Epithelial cell of prostate (primary cell): ENCODE measurements around the gene EIF4B.
"Not testable (repeated sequence)": the region's sequence is repeated elsewhere in the genome, so short reads cannot be mapped to it uniquely, and the experiment has no call there.

ENCODE experiments used
- DNase-seq: peaks from one replicate; pipeline ENCODE4 v3.0.0-alpha.2; 2011; ENCODE audit warnings: low read depth, low spot score
- H3K27ac ChIP-seq: fragments of 450-650 bp; 2 replicates; pipeline ENCODE4 v1.5.1; 2017; ENCODE audit warnings: mild to moderate bottlenecking

Gene EIF4B, protein sequence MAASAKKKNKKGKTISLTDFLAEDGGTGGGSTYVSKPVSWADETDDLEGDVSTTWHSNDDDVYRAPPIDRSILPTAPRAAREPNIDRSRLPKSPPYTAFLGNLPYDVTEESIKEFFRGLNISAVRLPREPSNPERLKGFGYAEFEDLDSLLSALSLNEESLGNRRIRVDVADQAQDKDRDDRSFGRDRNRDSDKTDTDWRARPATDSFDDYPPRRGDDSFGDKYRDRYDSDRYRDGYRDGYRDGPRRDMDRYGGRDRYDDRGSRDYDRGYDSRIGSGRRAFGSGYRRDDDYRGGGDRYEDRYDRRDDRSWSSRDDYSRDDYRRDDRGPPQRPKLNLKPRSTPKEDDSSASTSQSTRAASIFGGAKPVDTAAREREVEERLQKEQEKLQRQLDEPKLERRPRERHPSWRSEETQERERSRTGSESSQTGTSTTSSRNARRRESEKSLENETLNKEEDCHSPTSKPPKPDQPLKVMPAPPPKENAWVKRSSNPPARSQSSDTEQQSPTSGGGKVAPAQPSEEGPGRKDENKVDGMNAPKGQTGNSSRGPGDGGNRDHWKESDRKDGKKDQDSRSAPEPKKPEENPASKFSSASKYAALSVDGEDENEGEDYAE

DNA sequence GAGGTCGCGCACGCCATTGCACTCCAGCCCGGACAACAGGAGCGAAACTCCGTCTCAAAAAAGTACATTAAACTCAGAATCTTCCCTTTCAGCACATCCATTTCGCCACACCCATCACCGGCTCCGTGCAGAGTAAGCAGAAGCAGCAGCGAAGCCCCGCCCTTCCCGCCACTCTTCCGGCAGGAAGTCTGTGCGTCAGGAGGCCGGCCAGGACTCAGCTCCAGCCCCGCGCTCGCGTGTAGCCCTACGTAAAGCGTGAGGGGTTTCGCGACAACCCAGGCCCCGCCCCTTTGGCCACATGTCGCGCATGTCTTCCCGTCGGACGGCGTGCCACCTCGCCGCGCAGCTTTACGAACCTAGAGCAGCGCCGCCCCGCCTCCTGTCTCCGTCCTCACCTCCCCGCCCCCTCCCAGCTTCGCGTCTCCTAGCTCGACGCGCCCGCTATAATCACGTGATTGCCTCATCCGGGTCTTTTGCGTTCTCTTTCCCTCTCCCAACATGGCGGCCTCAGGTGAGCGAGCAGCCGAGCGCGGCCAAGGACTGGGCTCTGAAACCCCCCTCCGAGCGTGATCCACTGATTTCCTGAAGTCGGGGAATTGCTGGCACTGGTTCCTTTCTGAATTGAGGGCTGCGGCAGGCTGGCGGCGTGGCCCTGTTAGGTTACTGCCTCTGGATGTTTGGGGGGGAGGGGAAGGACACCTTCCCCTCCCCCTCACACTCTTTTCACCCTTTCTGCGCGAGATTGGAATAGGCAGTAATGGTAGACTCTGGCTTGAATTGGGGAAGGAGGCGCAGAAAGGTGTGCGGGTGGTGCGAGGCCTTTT is at the start of gene EIF4B:
Gene EIF4B (plus strand): TSS at position 471 of the 824 bp plus-strand sequence. CDS start 28 bp downstream, at position 499.
- DNase-seq = peak; percentile 99
- H3K27ac ChIP-seq = peak within 1 kb of the TSS; percentile 96

DNA sequence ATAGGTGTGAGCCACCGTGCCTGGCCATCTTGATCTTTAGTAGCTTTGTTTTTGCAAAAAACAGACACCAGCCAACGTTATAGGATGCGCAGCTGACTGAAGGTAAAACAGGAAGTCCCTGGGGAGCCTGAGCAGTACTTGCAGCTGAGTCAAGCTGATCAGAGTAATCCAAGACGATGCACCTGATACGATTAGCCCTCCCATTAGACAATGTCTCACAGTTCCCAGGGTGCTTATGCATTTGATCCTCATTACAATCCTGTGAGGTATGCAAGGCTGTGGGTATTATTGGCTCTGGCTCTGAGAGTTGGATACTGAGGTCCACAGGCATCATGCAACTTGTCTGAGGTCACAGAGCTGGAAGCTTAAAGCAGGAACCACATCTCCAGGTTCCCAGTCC is 49.3 kb upstream of the EIF4B start:
- H3K27ac ChIP-seq = no peak overlapping the region
- DNase-seq = no peak

DNA sequence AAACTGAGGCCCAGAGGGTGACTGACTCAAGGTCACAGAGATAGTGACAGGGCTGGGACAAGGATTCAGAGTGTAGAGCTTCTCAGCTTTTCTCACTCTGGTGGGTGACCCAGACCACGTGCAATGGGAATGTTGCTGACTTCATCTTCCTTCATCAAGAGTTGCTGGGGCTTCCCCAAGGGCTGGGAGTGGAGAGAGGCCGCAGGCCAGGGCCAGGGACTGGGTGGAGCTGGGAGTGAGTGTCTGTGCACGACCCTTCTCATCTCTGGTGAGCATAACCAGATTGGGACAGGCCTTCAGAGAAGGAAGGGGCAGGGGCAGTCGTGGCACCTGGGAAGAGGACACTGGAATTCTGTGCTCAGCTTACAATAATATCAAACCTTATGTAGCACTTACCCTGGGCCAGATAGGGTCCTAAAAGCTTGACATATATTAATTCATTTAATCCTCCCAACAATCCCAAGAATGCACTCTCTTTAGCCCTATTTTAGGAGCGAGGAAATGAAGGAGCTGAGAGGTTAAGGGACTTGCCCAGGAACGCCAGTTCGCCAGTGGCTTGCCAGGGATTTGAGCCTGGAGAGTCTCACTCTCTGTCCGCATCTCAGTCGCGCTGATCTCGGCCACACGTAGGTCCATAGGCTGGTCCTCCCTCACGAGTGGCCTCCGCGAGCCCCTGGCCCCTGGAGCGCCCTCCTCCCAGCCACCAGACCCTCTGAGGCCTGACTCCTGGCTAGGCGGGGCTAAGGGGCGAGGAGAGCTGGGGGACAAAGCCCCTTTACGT is 41.5 kb upstream of the EIF4B start:
- H3K27ac ChIP-seq = no peak overlapping the region
- DNase-seq = no peak

DNA sequence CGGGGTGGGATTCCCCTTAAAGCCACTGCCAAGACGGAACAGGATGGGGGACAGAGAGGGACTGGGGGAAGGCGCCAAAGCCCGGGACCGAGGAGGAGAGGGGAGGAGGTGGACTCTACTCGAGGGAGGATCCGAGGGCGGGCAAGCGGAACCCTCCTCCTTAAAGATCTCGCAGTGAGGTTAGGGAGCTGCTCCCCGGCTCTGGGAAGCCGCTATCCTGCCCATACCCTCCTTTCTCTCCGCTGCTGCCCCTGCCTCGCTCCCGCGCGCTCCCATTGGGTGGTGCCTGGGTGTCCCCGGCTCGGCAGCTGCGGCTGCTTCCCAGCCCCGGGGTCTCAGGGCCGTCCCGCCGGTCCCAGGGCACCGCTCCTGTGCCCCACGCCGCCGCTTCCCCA is 40.9 kb upstream of the EIF4B start:
- DNase-seq = no peak
- H3K27ac ChIP-seq = no peak overlapping the region

DNA sequence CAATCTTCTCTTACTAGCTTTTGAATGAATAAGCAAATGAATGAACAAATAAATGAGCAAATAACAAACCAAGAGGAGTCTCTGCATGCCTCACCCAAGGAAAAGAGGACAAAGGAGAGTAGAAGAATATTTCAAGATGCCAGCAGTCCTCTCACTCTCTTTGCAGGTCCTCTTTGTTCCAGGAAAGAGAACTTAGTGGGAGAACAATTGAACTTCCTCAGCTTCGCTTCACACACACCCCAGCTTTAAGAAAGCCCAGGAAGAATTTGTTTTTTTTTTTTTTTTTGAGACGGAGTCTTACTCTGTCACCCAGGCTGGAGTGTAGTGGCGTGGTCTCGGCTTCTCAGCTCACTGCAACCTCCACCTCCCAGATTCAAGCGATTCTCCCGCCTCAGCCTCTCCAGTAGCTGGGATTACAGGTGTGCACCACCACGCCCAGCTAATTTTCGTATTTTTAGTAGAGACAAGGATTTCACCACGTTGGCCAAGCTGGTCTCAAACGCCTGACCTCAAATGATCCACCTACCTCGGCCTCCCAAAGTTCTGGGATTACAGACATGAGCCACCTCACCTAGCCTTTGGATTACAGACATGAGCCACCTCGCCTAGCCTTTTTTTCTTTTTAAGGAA is 37.0 kb upstream of the EIF4B start:
- no peak overlapping the region for H3K27ac ChIP-seq
- no peak for DNase-seq

DNA sequence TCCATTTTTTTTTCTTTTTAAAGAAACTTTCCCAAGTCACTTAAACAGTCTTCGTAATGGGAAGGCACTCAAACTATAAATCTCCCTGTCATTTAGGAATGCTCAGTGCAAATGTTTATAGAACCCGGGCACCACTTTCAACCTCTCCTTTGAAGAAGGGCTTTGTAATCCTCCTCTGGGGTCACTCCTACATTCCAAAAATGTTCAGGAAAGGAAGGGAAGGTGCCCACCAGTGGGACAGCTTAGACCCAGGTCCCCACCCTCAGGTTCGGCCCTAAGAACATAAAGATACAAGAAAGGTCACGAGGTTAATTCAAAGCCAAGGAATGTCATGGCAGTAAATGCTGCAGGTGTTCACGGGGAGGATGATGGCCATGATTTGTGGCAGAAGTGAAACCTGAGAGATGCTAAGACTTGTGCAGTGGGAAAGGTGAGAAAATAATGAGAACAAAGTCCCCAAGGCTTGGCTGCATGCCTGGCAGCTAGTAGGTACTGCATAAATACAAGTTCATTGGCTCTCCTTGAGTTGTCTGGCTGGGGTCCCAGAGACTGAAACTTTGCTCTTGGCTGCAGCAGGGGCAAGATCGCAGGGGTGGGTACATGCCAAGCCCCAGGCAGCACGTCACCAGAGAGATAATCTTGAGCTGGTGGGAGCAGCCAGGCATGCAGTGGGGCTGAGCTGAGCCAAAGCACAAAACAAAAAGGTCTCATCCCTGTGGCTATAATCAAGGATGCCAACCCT is 36.3 kb upstream of the EIF4B start:
- no peak overlapping the region for H3K27ac ChIP-seq

DNA sequence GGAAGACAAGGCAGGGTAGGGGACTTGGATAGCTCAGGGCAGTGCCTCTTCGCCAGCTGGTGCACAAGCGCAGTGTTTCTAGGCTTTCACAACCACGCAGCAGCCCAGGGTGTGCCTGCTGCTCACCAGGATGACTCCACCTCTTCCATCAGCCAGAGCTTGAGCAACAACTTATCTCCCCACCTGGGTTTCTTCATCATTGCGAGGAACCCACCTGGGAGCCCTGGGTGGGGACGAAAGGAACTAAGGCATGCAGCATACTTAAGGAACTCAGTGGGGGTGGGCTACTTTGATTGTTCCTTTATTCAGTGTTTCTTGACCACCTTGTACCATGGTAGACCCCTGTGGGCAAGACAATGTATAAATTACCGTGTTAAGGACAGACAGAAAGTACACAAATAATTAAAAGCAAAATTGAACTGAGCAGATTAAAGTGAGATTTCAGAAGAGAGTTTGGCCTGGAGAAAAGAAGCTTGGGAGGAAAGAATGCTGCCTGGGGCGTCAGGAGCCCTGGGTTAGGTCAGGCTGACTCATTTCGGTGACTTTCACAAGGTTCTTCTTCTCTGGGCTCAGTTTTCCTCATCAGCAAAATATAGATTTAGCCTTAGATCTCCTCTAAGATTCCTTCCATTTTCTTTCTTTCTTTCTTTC is 34.5 kb upstream of the EIF4B start:
- peak overlapping the region; percentile 97 for H3K27ac ChIP-seq
- peak; percentile 71 for DNase-seq

More for the DNA sequence above, 36.3 kb upstream of the EIF4B start:
- no peak for DNase-seq

DNA sequence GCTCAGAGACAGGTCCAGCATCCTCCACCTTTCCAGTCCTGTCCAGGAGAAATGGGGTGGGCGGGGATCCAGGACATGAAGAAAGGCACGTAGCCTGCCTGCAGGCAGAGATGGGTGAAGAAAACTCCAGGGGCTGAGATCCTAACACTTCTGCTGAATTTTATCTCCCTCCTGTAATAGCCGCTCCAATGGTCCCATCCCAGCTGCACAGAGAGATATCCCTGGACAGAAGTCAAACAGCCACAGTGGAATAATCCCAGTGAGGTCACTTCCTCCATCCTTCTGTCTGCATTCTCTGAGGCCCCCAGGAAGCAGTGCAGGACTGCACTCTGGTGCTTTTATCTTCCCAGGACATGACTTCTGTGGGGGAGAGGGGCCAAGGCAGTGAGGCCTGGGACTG is 31.1 kb upstream of the EIF4B start:
- DNase-seq = no peak
- H3K27ac ChIP-seq = no peak overlapping the region

DNA sequence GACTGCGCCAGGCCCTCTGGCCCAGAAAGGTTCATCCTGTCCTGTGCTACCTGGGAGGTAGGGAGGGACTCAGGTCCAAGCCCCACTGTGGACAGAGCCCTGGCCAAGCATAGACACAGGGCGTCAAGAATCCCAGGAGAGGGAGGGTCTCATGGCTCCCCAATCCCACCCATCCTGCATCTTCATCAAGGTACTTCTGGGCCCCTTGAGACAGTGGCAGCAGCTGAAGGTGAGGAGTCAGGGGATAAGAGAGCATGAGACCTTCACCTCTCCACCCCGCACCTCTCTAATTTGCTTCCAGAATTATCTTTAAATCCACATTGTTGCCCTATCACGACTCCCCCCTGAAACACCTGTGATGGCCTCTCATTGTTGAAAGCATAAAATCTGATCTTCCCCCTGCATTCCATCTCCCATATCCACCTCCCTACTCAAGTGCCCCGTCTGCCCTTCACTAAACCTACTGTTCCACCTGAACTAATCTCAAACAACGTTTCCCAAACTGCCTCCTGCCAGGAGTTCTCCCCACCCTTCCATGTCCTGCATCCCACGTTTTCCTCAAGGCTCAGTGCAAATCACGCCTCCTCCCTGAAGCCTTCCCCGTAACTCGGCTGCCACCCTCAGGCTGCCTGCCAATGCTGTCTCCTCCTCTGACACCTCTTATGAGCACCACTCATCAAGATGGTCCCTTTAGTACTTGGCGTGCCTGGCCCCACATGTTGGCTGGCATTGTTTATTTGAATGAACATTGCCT is 30.3 kb upstream of the EIF4B start:
- H3K27ac ChIP-seq = no peak overlapping the region
- DNase-seq = no peak

DNA sequence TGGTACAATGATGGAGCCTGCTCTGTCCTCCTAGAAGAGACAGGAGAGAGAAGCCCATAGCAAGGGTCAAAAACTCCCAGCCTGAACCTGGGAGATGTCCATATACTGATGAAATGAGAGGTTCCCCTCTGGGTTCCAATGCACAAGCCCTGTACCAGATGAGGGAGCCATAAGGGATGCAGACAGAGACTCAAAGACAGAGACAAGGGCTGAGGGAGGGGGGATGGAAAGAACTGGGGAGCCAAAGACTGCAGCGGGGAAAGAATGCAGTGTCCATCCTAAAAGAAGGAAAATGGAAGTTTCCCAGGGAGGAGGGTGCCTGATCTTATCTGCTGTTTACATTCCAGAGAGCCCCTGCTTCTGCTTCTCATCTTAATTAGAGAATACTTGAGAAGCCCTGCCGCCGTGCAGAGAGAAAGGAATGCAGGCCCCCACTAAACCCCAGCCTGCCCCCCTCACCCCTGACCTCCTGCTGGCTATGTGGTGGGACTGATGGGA is 29.6 kb upstream of the EIF4B start:
- H3K27ac ChIP-seq = no peak overlapping the region
- DNase-seq = no peak

DNA sequence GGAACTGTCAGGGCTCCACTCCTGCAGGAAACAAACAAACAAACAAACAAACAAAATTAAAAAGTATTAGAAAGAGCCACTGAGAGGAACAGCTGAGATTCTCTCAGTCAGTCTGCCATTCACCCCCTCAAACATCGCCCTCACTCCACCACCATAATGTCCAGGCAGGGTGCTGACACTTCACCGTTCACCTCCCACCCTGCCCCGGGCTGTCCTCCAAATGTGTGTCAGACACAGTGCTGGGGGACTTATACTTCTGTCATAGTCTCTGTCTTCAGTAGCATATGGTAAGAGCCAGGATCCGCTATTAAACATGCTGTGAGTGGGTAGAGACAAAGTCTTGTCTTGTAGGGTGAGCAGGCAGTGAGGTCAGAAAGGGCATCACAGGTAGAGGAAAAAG is 29.1 kb upstream of the EIF4B start:
- DNase-seq = no peak
- H3K27ac ChIP-seq = no peak overlapping the region

DNA sequence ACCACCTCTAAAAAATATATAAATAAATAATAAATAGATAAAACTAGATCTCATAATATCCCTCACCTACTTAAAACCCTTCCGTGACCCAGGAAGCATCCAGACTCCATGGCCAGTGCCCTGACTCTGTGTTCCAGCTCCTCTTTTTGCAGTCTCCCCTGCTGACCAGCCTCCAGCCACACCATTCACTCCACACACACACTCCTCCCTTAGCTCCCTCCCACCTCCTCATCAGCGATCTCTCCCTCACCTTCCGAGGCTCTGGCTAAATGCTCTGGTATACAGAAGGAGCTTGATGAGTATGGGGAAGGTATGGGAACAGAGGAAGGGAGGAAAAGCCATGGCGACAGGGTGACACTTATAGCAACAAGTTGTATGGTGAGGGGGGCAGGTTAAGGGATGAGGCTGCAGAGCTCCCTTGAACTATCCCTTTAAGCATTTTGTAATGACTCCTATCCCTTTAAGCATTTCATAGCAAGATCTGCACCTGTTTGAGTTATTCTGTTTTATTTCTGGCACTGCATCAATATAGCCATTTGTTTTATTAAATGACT is 26.1 kb upstream of the EIF4B start:
- H3K27ac ChIP-seq = no peak overlapping the region
- no peak for DNase-seq

DNA sequence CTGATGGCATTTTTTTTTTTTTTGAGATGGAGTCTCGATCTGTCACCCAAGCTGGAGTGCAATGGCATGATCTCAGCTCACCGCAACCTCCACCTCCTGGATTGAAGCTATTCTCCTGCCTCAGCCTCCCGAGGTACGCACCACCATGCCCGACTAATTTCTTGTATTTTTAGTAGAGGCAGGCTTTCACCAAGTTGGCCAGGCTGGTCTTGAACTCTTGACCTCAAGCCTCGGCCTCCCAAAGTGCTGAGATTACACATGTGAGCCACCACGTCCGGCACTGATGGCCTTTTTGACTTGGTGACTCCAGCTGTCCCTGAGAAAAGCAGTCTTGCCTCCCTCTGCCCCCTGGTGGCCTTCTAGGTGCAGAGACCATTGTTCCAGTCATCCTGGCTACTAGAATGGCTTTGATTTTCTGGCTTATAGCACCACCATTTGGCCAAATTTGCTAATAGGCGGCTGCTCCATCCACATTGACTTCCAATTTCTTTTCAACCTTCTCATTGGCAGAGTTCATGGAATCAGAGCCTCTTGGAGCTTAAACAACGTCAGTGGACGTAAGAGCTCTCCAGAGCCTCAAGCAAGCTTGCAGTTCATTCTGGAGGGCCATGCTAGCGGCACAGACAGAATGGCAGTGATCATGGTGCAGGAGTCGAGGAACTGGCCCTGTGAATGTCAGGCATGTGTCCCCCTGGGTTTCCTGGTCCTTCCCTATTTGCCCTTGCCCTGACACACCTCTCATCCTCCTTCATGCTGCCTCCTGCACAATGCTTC is 25.4 kb upstream of the EIF4B start:
- H3K27ac ChIP-seq = no peak overlapping the region
- DNase-seq = peak; percentile 40

DNA sequence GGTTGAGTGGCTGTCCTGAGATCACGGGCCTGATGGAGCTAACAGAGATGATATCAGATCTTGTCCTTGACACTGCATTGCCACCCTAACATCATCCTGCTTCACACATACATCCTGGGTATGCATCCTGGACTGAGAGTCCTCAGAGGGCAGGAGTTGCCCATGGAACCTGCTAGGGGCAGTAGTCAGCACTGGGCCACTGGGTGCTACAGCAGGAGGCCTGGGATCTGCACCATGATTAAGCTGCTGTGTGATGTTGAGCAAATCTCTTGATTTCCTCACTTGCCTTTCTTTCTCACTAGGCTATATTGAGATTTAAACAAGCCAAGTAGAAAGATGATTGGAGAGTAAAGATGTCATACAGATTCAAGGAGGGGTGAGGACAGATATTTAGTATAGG is 22.1 kb upstream of the EIF4B start:
- no peak for DNase-seq
- no peak overlapping the region for H3K27ac ChIP-seq

DNA sequence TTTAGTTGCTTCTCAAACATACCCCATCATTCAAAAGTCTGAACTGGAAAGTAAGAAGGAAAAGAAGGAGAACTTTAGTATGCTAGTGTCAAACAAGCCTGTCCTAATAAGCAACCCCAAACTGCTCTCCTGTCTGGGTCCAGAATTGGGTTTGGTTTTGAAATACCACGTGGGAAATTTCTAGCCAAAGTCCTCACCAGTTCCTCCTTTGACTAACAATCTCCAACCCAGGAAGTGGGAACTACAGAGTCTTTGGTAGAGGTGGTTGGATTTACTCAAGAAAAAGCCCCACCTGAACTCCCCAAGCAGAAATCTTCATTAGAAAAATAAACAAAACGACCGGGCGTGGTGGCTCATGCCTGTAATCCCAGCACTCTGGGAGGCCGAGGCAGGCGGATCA is 17.4 kb upstream of the EIF4B start:
- H3K27ac ChIP-seq = no peak overlapping the region
- no peak for DNase-seq

DNA sequence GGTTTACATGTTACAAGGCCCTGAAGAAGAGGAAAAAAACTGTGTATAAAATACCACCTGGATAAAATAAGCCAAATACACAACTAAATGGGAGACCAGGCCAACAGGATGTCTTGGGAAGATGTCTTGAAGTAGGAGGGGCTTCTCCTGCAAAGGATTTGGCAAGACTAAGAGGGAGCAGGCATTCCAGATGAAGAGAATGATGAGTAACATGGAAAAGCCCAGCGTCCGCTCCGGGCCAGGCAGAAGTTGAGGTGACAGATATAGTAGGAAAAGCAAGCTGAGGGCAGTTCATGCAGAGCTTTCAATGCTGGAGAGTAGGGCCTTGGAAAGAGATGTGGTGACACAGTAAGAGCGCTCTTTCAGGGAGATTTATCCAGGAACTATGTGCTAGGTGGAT is 16.1 kb upstream of the EIF4B start:
- DNase-seq = no peak
- no peak overlapping the region for H3K27ac ChIP-seq

DNA sequence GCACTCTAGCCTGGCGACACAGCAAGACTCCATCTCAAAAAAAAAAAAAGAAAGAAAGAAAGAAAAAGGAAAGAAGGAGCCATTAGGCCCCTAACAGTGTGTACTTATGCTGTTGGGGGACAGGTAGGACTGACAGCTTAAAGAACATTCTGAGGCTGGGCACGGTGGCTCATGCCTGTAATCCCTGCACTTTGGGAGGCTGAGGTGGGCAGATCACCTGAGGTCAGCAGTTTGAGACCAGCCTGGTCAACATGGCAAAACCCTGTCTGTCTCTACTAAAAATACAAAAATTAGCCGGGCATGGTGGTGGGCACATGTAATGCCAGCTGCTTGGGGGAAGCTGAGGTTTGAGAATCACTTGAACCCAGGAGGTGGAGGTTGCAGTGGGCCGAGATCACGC is 14.0 kb upstream of the EIF4B start:
- DNase-seq = not testable (repeated sequence)
- peak overlapping the region; percentile 48 for H3K27ac ChIP-seq
